HG02798 (cell line): ENCODE measurements around the gene ELMO2.

Source experiments
- ATAC-seq: cut with Tn5 transposase; IDR thresholded peaks from one replicate; pipeline ENCODE4 v1.9.1; 2021; ENCODE audit warnings: mild to moderate bottlenecking; ENCODE audit not compliant: unreplicated experiment, poor library complexity

The ELMO2 gene

GRCh38 chr20:46341074-46342009 lies 65.1 kb downstream of the ELMO2 start:
- ATAC-seq = no peak

DNA sequence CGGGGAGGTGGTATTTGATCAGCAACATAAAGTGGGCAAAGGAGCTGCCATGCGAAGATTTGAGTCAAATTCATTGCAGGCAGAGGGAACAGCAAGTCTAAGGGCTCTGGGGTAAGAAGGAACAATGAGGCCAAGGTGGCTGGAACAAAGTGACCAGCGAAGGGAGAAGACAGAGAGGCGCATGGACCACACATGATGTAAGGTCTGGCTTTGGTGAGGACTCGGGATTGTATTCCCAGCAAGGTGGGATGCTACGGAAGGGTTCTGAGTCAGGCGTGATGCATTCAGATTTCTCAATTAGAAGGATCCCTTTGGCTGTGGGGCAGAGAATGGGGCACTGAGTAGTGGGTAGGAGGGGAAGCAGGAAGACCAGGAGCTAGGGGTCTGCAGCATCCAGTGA lies 67.4 kb downstream of the ELMO2 start:
- ATAC-seq = no peak

DNA sequence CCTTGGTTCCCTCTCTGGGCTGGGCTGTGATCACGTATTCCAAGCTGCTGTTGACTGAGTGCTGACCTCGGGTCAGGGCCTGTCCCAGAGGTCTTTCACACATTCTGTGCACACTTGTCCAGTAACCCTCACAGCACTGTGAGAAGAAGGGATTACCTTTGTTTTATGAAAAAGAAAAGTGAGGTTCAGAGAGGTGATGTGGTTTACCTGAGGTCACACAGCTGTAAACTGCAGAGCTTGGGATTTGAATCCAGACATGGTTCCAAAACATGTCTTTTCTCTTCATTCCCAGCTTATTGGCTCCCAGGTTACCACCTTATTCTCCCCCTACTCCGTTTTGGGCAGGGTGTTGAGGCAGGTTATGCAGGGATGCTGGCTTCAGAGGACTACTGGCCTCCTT lies 69.7 kb downstream of the ELMO2 start:
- no peak for ATAC-seq

DNA sequence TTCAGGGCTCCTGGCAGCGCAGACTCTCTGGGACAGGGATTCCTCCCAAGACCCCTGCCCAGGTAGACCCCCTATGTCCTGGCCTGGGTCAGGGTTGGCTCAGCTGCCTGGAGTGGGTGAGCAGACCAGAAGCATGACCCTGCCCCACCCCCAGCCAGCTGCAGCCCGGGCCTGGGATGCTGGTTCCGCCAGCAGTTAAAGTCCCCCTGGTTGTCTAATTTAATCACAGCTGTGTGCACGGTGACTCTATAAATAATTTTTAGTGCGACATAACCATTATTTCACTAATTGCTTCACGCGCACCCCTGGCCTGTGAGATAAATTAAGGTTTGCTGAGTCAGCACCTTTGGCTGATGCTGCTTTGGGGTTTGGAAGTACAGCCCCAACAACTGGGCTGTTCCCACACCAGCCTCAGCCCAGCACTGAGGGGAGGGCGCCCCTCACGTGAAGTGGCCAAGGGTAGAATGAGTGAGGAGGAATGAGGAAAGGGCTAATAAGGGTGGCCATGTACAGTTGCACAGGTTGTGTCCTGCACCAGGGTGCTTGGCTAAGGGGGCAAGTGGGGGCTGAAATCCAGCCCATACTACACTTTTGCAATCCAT lies 72.0 kb downstream of the ELMO2 start:
- no peak for ATAC-seq

DNA sequence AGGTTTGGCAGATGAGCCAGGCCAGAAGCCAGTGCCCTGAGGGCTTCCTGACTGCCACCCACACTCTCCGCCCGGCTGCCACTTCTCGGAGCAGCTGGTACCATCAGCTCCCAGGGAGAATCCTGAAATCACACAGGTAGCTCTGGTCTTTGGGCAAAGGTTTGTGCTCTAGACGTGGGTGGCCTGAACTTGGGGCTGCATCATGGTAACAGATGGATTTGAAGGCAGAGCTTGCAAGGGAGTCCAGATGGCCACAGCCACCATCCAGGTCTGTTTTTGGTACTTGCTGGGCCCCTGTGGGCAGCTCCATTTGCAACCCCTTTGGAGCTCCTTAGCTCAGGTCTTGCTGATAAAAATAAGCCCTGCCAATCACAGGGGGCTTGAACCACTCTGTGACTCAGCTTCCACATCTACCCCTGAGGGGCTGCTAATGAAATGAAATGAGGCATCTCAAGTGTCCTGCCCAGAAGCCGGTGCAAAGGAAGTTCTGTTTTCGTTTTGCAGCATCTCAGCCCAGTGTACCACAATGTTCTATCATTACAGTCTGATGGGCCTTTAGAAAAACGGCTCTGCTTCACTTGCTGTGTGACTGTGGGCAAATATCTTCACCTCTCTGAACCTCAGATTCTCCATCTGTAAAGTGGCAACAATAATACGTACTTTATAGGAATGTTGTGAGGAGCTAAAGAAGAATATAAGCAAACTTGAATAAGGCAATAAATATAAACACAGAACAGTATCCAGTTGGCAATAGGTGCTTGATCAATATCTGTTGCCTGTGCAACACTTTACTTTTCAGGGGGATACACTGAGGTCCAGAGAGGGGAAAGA lies 73.0 kb downstream of the ELMO2 start:
- no peak for ATAC-seq

GRCh38 chr20:46332373-46333160 lies 73.8 kb downstream of the ELMO2 start:
- ATAC-seq = no peak

GRCh38 chr20:46331611-46332361 lies 74.6 kb downstream of the ELMO2 start:
- ATAC-seq = no peak

- ATAC-seq = no peak
Observed at GRCh38 chr20:46330831-46331371, 75.5 kb downstream of the ELMO2 start.

DNA sequence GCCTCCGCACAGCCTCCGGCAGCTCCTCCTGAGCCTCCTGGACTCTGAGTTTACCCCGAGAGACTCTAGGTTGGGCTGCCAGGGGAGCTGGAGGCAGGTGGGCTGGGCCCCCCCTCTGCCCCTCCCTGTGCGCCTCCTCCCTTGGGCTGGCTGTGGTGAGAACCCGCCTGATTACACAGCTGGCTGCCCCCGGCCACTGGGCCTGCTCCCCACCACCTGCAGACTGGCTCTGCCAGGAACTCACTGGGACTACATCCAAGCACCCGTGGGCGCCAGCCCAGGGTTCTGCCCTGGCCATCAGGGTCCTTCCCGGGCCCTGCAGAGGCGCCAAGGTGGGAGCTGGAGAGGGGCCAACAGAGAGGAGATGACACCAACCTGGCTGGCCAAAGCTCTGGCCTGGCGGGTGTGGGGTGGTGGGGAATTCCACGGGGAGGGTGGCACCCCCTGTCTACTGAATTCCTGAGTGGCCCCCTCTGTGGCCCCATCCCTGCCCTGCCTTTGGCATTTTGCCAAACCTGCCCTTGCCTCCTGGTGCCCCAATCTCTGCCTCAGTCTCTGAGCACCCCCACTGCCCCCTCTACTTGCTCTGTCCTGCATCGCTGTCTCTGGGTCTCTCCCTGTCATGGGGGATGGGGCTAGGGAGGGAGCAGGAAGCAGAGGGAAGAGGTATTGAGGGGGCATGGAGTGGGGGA lies 76.2 kb downstream of the ELMO2 start:
- no peak for ATAC-seq

- ATAC-seq = no peak
Observed at GRCh38 chr20:46328200-46328882, 78.1 kb downstream of the ELMO2 start.

DNA sequence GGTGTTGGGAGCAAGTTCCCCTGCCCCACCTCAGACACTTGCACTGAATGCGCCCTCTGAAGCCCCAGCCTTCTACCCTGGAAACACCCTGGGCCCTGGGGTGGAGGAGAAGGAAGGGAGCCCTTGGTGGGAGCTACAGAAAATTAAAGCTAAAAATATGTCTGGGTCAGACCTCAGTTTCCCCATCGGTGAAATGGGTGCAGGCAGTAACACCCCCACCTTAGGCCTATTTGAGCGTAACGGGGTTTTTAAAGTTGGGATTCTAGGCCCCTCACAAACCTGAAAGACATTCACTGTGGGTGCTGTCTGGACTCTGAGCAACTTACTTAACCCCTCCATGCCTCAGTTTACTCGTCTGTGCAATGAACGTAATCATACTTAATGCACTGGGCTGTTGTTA lies 78.9 kb downstream of the ELMO2 start:
- ATAC-seq = no peak

DNA sequence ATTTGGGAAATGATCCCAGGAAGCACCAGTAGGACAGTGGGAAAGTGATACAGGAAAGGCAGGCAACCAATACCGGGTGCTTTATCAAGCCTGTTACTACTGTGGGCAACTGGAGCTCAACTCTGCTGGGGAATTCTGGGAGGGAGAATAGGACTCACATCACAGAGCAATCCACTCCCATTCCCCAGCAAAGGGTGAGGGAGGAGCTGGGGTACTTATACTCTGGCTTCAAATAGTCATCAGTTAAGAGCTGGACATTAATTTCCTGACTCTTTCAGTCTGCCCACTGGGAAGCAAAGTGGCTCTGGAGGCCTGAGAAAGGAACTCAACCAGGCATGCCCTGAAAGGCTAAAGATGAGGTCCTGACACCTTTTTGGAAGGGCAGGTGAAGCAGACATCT lies 80.6 kb downstream of the ELMO2 start:
- no peak for ATAC-seq

GRCh38 chr20:46324960-46325703 lies 81.3 kb downstream of the ELMO2 start:
- ATAC-seq = no peak

- no peak for ATAC-seq
Observed at GRCh38 chr20:46324379-46324778, 82.0 kb downstream of the ELMO2 start.

GRCh38 chr20:46323557-46323956 lies 82.9 kb downstream of the ELMO2 start:
- no peak for ATAC-seq

- no peak for ATAC-seq
Observed at GRCh38 chr20:46322641-46323040, 83.8 kb downstream of the ELMO2 start.

DNA sequence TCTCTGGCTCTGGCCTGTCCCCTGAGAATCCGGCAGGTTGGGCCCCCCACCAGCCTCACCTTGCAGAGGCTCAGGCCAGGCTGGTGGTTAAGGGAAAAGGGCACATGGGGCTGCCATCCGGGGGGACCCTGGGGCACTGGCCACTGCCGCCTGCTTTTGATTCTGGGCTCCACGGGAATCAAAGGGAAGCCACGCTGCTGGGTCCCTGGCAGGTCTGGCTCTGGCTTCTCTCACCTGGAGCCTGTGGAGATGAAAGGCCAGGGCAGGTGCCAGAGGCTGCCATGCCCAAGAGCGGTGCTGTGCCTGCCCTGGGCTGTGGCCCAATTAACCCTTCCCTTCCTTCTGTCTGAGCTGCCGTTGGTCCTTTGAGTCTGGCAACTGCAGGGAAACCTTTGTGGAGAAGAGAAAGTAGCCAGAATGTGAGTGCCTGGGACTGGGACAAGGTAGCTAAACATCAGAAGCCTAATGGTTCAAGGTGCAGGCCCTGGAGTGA lies 88.7 kb downstream of the ELMO2 start:
- ATAC-seq = no peak
